ENCODE measurements around the gene DAAM2.

Gene DAAM2

DNA sequence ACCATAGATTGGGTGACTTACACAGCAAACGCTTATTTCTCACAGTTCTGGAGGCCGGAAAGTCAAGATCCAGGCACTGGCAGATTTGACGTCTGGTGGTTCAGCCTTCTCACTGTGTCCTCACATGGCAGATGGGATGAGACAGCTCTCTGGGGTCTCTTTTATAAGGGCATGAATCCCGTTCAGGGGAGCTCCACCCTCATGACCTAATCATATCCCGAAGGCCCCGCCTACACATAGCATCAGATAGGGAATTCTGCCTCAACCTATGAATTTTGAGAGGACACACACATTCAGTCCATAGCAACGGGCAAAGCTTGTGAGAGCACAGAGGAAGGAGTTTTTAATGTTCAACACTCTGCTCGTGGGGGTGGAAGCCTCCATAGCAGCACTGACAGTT lies 27.5 kb downstream of the DAAM2 start:
- no peak overlapping the region for H3K4me3 ChIP-seq (ENCODE audit: low read depth, low read length)
- in situ Hi-C loops (cut with HindIII; ENCODE audit: low sequenced_read_pairs): loop anchor here (10.0 kb wide), 1 partner anchor 65 kb away; no protein-coding TSS in a partner anchor
- no peak for DNase-seq (ENCODE audit: low read depth)
- TF ChIP-seq, protein P1, sequence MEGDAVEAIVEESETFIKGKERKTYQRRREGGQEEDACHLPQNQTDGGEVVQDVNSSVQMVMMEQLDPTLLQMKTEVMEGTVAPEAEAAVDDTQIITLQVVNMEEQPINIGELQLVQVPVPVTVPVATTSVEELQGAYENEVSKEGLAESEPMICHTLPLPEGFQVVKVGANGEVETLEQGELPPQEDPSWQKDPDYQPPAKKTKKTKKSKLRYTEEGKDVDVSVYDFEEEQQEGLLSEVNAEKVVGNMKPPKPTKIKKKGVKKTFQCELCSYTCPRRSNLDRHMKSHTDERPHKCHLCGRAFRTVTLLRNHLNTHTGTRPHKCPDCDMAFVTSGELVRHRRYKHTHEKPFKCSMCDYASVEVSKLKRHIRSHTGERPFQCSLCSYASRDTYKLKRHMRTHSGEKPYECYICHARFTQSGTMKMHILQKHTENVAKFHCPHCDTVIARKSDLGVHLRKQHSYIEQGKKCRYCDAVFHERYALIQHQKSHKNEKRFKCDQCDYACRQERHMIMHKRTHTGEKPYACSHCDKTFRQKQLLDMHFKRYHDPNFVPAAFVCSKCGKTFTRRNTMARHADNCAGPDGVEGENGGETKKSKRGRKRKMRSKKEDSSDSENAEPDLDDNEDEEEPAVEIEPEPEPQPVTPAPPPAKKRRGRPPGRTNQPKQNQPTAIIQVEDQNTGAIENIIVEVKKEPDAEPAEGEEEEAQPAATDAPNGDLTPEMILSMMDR (IDR thresholded peaks at IDR 0.05; ENCODE audit: low read depth, low read length, missing control alignments): no peak

DNA sequence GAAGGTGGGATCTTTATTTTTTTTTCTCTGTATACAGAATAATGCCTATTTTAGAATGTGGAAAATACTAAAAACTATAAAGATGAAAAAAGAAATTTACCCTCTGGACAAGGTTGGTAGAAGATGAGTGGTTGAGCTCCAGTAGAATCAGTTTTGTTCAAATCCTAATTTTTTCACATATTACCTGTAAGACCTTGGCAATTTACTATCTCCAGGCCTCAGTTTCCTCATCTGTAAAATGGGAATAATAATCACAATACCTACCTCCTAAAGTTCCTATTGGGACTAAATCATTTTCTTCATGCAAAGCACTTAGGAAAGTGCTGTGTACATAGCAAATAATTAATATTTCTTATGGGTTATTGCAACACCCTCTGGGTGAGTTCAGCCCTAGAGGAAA lies 28.4 kb downstream of the DAAM2 start:
- no peak for DNase-seq (ENCODE audit: low read depth)
- H3K4me3 ChIP-seq (ENCODE audit: low read depth, low read length): no peak overlapping the region
- in situ Hi-C loops (cut with HindIII; ENCODE audit: low sequenced_read_pairs): no loop called here
- TF ChIP-seq, protein P1 (IDR thresholded peaks at IDR 0.05; ENCODE audit: low read depth, low read length, missing control alignments): no peak

DNA sequence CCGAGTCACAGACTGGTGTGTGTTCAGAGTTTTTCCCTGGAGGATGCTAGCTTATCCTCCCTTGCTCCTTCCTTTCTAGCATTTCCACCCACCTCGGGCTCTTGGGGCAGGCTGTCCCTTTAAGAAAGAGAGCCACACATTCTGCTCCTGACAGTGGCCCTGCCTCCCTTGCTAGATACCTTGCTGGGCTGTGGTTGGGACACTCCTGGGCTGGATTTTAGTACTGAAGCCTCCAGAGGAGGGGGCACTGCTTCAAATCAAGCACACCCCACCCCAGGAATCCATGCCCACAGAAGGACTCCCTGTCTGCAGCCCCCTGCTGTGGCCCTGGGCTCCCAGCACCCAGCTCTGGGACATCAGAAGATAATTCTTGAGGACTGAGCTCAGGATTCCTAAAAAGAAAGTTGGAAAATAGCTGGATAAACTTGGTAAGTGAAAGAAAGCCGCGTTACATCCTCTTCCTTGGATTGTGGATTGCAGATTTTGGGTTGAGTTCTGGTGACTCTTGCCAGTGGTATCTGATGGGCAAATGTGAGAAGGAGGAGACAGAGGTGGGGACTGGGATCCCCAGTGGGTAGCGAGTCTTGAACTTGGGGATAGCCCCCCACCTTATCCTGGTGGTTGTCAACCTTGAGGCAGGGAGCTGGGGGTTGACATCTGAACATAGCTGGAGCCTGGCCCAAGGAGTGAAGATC lies 29.0 kb downstream of the DAAM2 start:
- no peak overlapping the region for H3K4me3 ChIP-seq (ENCODE audit: low read depth, low read length)
- no peak for DNase-seq (ENCODE audit: low read depth)
- TF ChIP-seq, protein P1 (IDR thresholded peaks at IDR 0.05; ENCODE audit: low read depth, low read length, missing control alignments): no peak
- in situ Hi-C loops (cut with HindIII; ENCODE audit: low sequenced_read_pairs): no loop called here

DNA sequence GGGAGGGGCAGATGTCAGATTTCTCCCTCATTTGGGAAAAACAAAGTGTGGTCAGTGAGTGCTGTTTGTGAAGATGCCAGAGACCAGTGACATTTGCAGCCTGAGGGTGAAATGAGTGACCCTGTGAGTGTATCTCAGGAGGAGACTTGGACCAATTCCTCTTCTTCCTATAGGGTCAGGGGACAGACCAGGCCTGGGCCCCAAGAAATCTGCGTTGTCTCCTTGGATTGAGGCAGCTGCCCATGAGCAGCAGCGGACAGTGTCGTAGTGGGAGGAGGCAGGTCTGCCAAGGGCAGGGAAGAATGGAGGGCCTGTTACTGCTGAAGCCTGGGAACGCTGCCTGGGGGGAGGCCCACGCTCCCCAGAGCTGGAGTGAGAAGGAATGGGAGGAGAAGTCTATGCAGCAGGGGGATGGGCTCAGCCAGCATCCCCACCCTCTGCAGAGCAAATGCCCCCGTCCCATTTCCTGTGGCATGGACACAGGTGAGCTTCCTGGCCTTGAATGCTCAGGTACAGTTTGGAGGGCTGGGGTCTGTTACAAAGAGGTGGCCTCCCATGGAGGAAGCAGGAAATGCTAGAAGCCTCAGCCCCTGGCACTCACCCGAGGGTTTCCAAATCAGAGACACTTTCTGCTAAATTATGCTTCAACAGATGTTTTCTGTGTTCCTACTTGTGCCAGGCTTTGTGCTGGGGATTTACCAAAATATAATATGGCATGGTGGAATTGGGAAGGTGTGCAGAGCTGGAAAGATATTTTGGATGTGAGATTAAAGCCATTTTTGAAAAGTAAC lies 29.8 kb downstream of the DAAM2 start:
- H3K4me3 ChIP-seq (ENCODE audit: low read depth, low read length): no peak overlapping the region
- no peak for DNase-seq (ENCODE audit: low read depth)
- in situ Hi-C loops (cut with HindIII; ENCODE audit: low sequenced_read_pairs): no loop called here
- TF ChIP-seq, protein P1 (IDR thresholded peaks at IDR 0.05; ENCODE audit: low read depth, low read length, missing control alignments): no peak

DNA sequence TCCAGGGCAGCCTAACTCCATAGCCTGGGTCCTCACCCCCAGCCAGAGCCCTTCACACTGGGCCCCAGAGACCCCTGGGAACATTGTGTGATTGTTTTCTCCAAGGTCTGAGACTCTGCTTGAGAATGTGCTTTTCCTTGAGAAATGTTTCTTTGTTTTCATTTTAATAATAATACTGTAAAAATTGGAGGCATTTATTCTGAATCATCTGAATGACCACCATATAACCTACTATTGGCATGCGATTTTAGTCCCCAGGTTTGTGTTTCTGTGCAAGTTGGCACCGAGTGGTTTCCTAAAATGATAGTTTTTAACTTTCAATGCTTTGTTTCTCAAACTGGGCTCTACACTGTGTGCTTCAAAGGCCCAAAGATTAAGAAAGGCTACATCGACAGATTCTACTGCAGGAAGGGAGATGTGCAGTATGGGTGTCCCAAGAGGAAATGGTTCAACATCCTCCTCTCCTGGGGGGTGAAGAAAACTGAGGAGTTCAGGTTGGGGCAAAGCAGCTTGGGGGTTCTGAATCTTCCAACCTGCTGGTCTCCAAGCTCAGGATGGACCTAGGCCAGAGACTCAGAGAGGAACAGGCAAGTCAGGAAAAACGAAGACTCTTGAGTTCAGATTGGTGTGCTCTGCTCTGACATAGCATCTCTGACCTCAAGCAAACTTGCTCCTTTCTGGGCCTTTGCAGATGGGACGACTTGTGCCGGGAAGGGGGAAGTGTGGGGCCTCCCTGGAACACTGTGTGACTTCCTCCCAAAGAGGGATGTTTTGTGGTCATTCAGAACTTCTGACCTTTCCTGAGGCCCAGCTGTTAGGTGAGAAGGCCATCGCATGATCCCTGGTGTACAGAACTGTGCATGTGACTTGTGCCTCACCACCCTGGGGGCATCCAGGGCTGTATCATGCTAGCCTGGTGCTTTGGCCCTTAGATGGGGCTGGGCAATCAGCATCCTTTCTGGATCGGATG lies 31.0 kb downstream of the DAAM2 start:
- in situ Hi-C loops (cut with HindIII; ENCODE audit: low sequenced_read_pairs): no loop called here
- TF ChIP-seq, protein P1 (IDR thresholded peaks at IDR 0.05; ENCODE audit: low read depth, low read length, missing control alignments): no peak
- no peak overlapping the region for H3K4me3 ChIP-seq (ENCODE audit: low read depth, low read length)
- DNase-seq (ENCODE audit: low read depth): no peak

All from astrocyte of the cerebellum (primary cell).